Kidney epithelial cell (primary cell): ENCODE measurements around the gene LGR6. TPM values are rescaled to one million over a fixed set of nuclear protein-coding genes. Genes with fewer than 3 reads are reported as not detected.

Source experiments
- DNase-seq: peaks from one replicate; pipeline ENCODE4 v3.0.0-alpha.2; 2010; ENCODE audit warnings: low read depth
- H3K27me3 ChIP-seq: 2 replicates; pipeline ENCODE4 v1.6.0; 2011; ENCODE audit warnings: low read length; ENCODE audit not compliant: control insufficient read depth, insufficient read depth
- H3K36me3 ChIP-seq: 2 replicates; pipeline ENCODE4 v1.5.1; 2011; ENCODE audit warnings: low read length; ENCODE audit not compliant: control insufficient read depth, insufficient read depth
- H3K4me3 ChIP-seq: 2 replicates; pipeline ENCODE4 v1.5.1; 2011; ENCODE audit warnings: low read depth, mild to moderate bottlenecking, control low read depth, low read length
- total RNA-seq: library from RNA; depleted of rRNA; stranded (reverse); fragments of >200 nt; gene quantifications from 2 replicates; pipeline ENCODE4 v1.2.3, GENCODE V29; 2015
- TF ChIP-seq, protein P1 (sequence below): IDR thresholded peaks from 2 replicates; pipeline ENCODE4 v1.5.1; 2011; ENCODE audit warnings: mild to moderate bottlenecking, moderate library complexity, low read length, control low read depth, inconsistent platforms; ENCODE audit not compliant: insufficient read depth, poor library complexity, severe bottlenecking

LGR6 gene
- total RNA-seq, 1 donor from 2014 or later: 0.08 TPM

DNA sequence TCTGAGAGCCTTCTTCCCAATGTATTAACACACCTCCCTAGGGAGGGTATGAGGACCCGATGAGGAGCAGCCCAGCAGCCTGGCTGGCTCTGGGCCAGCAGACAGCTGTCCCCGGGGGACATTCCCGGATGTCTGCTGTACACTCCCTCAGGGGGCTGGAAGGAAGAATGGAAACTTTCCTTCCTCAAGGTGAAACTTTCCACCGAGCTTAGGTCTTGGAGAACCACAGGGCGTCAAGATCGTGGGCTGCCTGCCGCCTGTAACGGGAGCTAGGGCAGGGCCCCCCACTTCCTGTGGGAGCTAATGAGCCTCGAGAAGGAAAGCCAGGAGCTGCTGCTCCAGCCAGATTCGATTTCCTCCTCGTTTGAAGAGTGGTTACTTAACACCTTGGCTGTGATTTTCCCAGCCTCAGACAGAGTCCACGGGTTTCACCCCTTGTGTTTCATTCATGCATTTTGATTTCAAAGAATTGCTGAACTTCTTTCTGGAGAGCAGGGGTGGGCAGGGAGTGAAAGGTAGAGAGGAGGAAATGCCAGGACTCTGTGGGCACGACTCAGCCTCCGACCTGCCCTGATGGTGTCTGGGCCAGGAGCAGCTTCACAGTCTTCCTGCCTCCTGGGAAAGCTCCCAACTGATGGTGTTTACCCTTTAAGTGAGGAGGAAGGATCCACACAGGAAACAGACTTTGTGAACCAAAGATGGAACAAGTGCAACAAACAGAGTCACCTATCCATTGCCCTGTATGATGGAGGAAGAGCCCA is 118.5 kb downstream of the LGR6 start:
- H3K27me3 ChIP-seq: peaks cover 10% of the 10 kb centered on the region
- DNase-seq: no peak

DNA sequence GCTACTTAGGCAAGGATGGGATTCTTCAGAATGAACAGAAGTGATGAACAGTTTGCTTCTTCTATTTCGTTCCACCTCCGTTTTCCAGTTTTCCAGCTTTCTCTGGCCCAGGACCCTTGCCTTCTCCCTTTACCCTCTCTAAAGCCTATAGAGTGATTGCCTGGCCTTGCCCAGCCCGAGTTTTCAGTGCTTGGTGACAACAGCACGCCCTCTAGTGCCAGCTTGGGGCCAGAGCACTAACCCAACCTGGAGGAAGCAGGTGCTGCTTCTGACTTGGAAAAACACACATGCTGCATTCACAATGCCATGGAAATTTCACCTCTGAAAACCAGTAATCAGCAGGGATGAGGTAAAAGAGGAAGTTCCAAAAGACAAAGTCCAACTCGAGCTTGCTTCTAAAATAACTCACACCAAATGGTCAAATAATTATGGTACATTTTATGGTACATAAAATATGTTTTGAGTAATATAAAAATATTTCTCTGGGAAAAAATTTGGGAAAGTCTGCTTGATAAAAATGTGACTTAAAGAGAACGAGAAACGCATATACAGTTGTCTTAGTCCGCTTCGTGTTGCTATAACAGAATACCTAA is 122.1 kb downstream of the LGR6 start:
- peaks cover 5% of the 10 kb centered on the region for H3K27me3 ChIP-seq
- DNase-seq: peak; percentile 31
- TF ChIP-seq, protein P1, sequence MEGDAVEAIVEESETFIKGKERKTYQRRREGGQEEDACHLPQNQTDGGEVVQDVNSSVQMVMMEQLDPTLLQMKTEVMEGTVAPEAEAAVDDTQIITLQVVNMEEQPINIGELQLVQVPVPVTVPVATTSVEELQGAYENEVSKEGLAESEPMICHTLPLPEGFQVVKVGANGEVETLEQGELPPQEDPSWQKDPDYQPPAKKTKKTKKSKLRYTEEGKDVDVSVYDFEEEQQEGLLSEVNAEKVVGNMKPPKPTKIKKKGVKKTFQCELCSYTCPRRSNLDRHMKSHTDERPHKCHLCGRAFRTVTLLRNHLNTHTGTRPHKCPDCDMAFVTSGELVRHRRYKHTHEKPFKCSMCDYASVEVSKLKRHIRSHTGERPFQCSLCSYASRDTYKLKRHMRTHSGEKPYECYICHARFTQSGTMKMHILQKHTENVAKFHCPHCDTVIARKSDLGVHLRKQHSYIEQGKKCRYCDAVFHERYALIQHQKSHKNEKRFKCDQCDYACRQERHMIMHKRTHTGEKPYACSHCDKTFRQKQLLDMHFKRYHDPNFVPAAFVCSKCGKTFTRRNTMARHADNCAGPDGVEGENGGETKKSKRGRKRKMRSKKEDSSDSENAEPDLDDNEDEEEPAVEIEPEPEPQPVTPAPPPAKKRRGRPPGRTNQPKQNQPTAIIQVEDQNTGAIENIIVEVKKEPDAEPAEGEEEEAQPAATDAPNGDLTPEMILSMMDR: peak; percentile 99
- no peak overlapping the region for H3K4me3 ChIP-seq
- no peaks in the 10 kb centered on the region for H3K36me3 ChIP-seq

More for the DNA sequence above, 118.5 kb downstream of the LGR6 start:
- Histone ChIP-seq H3K4me3 (no peak overlapping the region), H3K36me3 (no peaks in the 10 kb centered on the region)
- TF ChIP-seq, protein P1: no peak

DNA sequence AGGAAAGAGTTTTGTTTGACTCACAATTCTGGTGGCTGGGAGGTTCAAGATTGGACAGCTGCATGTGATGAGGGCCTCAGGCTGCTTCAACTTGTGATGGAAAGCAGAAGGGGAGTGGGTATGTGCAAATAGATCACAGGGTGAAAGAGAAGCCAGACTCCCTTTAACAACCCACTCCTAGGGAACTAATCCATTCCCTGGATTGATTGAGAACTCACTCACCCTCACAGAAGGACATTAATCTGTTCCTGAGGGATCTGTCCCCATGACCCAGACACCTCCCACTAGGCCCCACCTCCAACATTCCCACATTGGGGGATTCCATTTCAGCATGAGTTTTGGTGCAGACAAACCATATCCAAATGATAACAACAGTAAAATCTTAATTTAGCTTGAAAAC is 122.6 kb downstream of the LGR6 start:
- Histone ChIP-seq H3K27me3 (peaks cover 5% of the 10 kb centered on the region), H3K36me3 (no peaks in the 10 kb centered on the region), H3K4me3 (no peak overlapping the region)
- DNase-seq: no peak
- TF ChIP-seq, protein P1: no peak

DNA sequence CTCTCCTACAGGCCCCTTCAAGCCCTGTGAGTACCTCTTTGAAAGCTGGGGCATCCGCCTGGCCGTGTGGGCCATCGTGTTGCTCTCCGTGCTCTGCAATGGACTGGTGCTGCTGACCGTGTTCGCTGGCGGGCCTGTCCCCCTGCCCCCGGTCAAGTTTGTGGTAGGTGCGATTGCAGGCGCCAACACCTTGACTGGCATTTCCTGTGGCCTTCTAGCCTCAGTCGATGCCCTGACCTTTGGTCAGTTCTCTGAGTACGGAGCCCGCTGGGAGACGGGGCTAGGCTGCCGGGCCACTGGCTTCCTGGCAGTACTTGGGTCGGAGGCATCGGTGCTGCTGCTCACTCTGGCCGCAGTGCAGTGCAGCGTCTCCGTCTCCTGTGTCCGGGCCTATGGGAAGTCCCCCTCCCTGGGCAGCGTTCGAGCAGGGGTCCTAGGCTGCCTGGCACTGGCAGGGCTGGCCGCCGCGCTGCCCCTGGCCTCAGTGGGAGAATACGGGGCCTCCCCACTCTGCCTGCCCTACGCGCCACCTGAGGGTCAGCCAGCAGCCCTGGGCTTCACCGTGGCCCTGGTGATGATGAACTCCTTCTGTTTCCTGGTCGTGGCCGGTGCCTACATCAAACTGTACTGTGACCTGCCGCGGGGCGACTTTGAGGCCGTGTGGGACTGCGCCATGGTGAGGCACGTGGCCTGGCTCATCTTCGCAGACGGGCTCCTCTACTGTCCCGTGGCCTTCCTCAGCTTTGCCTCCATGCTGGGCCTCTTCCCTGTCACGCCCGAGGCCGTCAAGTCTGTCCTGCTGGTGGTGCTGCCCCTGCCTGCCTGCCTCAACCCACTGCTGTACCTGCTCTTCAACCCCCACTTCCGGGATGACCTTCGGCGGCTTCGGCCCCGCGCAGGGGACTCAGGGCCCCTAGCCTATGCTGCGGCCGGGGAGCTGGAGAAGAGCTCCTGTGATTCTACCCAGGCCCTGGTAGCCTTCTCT is 124.6 kb downstream of the LGR6 start:
- TF ChIP-seq, protein P1: no peak
- DNase-seq: no peak
- peaks cover 3% of the 10 kb centered on the region for H3K27me3 ChIP-seq
- no peaks in the 10 kb centered on the region for H3K36me3 ChIP-seq
- no peak overlapping the region for H3K4me3 ChIP-seq

GRCh38 chr1:202319381-202320080 is 125.9 kb downstream of the LGR6 start:
- H3K27me3 ChIP-seq: peaks cover 2% of the 10 kb centered on the region
- no peak for DNase-seq
- H3K36me3 ChIP-seq: no peaks in the 10 kb centered on the region
- TF ChIP-seq, protein P1: no peak
- no peak overlapping the region for H3K4me3 ChIP-seq
